ENCODE results near the gene STXBP1.

STXBP1 gene

GRCh38 chr9:127739614-127740330 is 127.7 kb downstream of the STXBP1 start:
- no peak for DNase-seq

GRCh38 chr9:127741831-127742434 is 129.9 kb downstream of the STXBP1 start:
- DNase-seq, result peak; percentile 34

All from fibroblast of skin of back (primary cell).